Calu3 (cell line): ENCODE data around the gene CACNB4. TPM values are rescaled to one million over a fixed set of nuclear protein-coding genes. Genes with fewer than 3 reads are reported as not detected.

ENCODE experiments used
- BruUV-seq: library from RNA; stranded (reverse); fragments of 400-500 nt; replicated peaks from 2 replicates; lab custom pipeline; 2021; lab: Mats Ljungman, UMichigan
- CTCF ChIA-PET: fragments of 300-600 bp; sonication (Branson Sonifier 250); formaldehyde crosslinking; loops from one replicate; lab custom pipeline; 2022; ENCODE audit warnings: antibody characterized with exemption; lab: Charles Lee
- DNase-seq: peaks from one replicate; pipeline ENCODE4 v3.0.0; 2022
- H3K27ac Mint-ChIP-seq: one replicate; pipeline ENCODE4 v1.8.0; 2022; ENCODE audit warnings: mixed read lengths; ENCODE audit not compliant: unreplicated experiment
- H3K27me3 Mint-ChIP-seq: one replicate; pipeline ENCODE4 v1.8.0; 2022; ENCODE audit warnings: mixed read lengths; ENCODE audit not compliant: unreplicated experiment
- H3K36me3 Mint-ChIP-seq: one replicate; pipeline ENCODE4 v1.8.0; 2022; ENCODE audit warnings: mild to moderate bottlenecking, moderate library complexity, mixed read lengths; ENCODE audit not compliant: insufficient read depth, unreplicated experiment
- H3K4me1 Mint-ChIP-seq: one replicate; pipeline ENCODE4 v1.8.0; 2022; ENCODE audit warnings: mild to moderate bottlenecking, low read depth, mixed read lengths; ENCODE audit not compliant: unreplicated experiment
- H3K4me3 Mint-ChIP-seq: one replicate; pipeline ENCODE4 v1.8.0; 2022; ENCODE audit warnings: mild to moderate bottlenecking, low read depth, moderate library complexity, mixed read lengths; ENCODE audit not compliant: unreplicated experiment
- H3K9me3 Mint-ChIP-seq: one replicate; pipeline ENCODE4 v1.8.0; 2022; ENCODE audit warnings: low read depth, mixed read lengths; ENCODE audit not compliant: unreplicated experiment
- CTCF ChIP-seq: fragments of 200-600 bp; IDR thresholded peaks from one replicate; pipeline ENCODE4 v1.8.0; 2022; ENCODE audit warnings: antibody characterized with exemption; ENCODE audit not compliant: unreplicated experiment
- intact Hi-C: fragments of 100-400 bp; cut with micrococcal nuclease; formaldehyde crosslinking; loops from one replicate; pipeline ENCODE4 v1.10.0; 2022; ENCODE audit not compliant: unreplicated experiment
- total RNA-seq: library from RNA; stranded (reverse); gene quantifications from 2 replicates; pipeline ENCODE4 v1.2.3, GENCODE V29; 2022

CACNB4 gene
- total RNA-seq, 1 experiment from 2014 or later: 0.33 TPM

GRCh38 chr2:151973901-151974199 lies 125.0 kb downstream of the CACNB4 start:
- Mint-ChIP-seq H3K27ac (no peak overlapping the region), H3K4me1 (no peaks in the 10 kb centered on the region), H3K4me3 (no peak overlapping the region), H3K9me3 (no peaks in the 10 kb centered on the region), H3K27me3 (peaks cover 85% of the 10 kb centered on the region), H3K36me3 (no peaks in the 10 kb centered on the region)
- CTCF ChIA-PET: interaction anchor here (0.6 kb wide), 1 partner anchor 11 kb away, joined by 7 read pairs; no protein-coding TSS in a partner anchor
- TF ChIP-seq CTCF: no peak
- no peak for DNase-seq
- no TSS peak for BruUV-seq
- intact Hi-C loops: no loop called here

GRCh38 chr2:151973013-151973900 lies 125.6 kb downstream of the CACNB4 start:
- CTCF ChIA-PET: interaction anchor here (0.6 kb wide), 1 partner anchor 10 kb away, joined by 7 read pairs; no protein-coding TSS in a partner anchor
- no peak for DNase-seq
- Mint-ChIP-seq H3K27me3 (peaks cover 79% of the 10 kb centered on the region), H3K9me3 (no peaks in the 10 kb centered on the region), H3K36me3 (no peaks in the 10 kb centered on the region), H3K4me1 (no peaks in the 10 kb centered on the region), H3K4me3 (no peak overlapping the region), H3K27ac (no peak overlapping the region)
- intact Hi-C loops: no loop called here
- TF ChIP-seq CTCF: no peak
- BruUV-seq: no TSS peak

- Mint-ChIP-seq H3K27ac (no peak overlapping the region), H3K4me1 (no peaks in the 10 kb centered on the region), H3K9me3 (no peaks in the 10 kb centered on the region), H3K4me3 (no peak overlapping the region), H3K36me3 (no peaks in the 10 kb centered on the region), H3K27me3 (peaks cover 72% of the 10 kb centered on the region)
- CTCF ChIA-PET: no interaction called here
- TF ChIP-seq CTCF: no peak
- intact Hi-C loops: no loop called here
- no TSS peak for BruUV-seq
- DNase-seq: no peak
Measured at GRCh38 chr2:151972241-151973012, 126.4 kb downstream of the CACNB4 start.

- no TSS peak for BruUV-seq
- intact Hi-C loops: no loop called here
- no peaks in the 10 kb centered on the region for H3K36me3 Mint-ChIP-seq
- H3K4me1 Mint-ChIP-seq: no peaks in the 10 kb centered on the region
- H3K4me3 Mint-ChIP-seq: no peak overlapping the region
- CTCF ChIA-PET: no interaction called here
- H3K27me3 Mint-ChIP-seq: peaks cover 63% of the 10 kb centered on the region
- TF ChIP-seq CTCF: no peak
- H3K9me3 Mint-ChIP-seq: no peaks in the 10 kb centered on the region
- DNase-seq: no peak
- H3K27ac Mint-ChIP-seq: no peak overlapping the region
Measured at GRCh38 chr2:151971301-151972051, 127.4 kb downstream of the CACNB4 start.
